ENCODE measurements around the gene TICAM1.

- TF ChIP-seq POLR2AphosphoS5 (IDR thresholded peaks at IDR 0.05) (no peak), CTCF (IDR thresholded peaks at IDR 0.05) (no peak)
Observed at GRCh38 chr19:4823577-4823976, 7.9 kb downstream of the TICAM1 start.

All from breast epithelium (tissue), 3 donors.